DMS114 treated with DMSO at 0.1 percent for 48 hours (cell line): ENCODE data around the gene TTF2.

Experiments used
- DNase-seq: peaks from one replicate; lab custom pipeline; 2025; ENCODE audit not compliant: unreplicated experiment; lab: John Stamatoyannopoulos, UW

The TTF2 gene

GRCh38 chr1:117059678-117060440 is at the start of gene TTF2:
Gene TTF2 (plus strand): TSS chr1:117060326. CDS start chr1:117060347, 21 bp downstream.
- DNase-seq = peak; percentile 100

GRCh38 chr1:117011334-117011733 is 48.8 kb upstream of the TTF2 start:
- DNase-seq = no peak

- DNase-seq = no peak
Observed at GRCh38 chr1:117013309-117013858, 46.7 kb upstream of the TTF2 start.

GRCh38 chr1:117014209-117014608 is 45.9 kb upstream of the TTF2 start:
- DNase-seq = no peak

GRCh38 chr1:117015724-117016123 is 44.4 kb upstream of the TTF2 start:
- no peak for DNase-seq

- no peak for DNase-seq
Observed at GRCh38 chr1:117017062-117017461, 43.1 kb upstream of the TTF2 start.

- no peak for DNase-seq
Observed at GRCh38 chr1:117017648-117018047, 42.5 kb upstream of the TTF2 start.

- no peak for DNase-seq
Observed at GRCh38 chr1:117020526-117021156, 39.5 kb upstream of the TTF2 start.

GRCh38 chr1:117022114-117022513 is 38.0 kb upstream of the TTF2 start:
- DNase-seq = no peak

- DNase-seq = no peak
Observed at GRCh38 chr1:117025568-117025967, 34.6 kb upstream of the TTF2 start.

GRCh38 chr1:117026361-117026760 is 33.8 kb upstream of the TTF2 start:
- DNase-seq = no peak

GRCh38 chr1:117029685-117030084 is 30.4 kb upstream of the TTF2 start:
- no peak for DNase-seq

GRCh38 chr1:117030271-117030877 is 29.8 kb upstream of the TTF2 start:
- no peak for DNase-seq

- DNase-seq = no peak
Observed at GRCh38 chr1:117032266-117032665, 27.9 kb upstream of the TTF2 start.

GRCh38 chr1:117032681-117033539 is 27.2 kb upstream of the TTF2 start:
- no peak for DNase-seq

- DNase-seq = no peak
Observed at GRCh38 chr1:117033772-117034171, 26.4 kb upstream of the TTF2 start.

- DNase-seq = no peak
Observed at GRCh38 chr1:117034791-117035290, 25.3 kb upstream of the TTF2 start.

GRCh38 chr1:117036018-117036461 is 24.1 kb upstream of the TTF2 start:
- no peak for DNase-seq

GRCh38 chr1:117037802-117038201 is 22.3 kb upstream of the TTF2 start:
- no peak for DNase-seq

- DNase-seq = no peak
Observed at GRCh38 chr1:117038236-117038635, 21.9 kb upstream of the TTF2 start.

GRCh38 chr1:117044217-117044616 is 15.9 kb upstream of the TTF2 start:
- no peak for DNase-seq
